Upper lobe of right lung (tissue), 1 donor: ENCODE results near the gene GPN1. TPM values are rescaled to one million over a fixed set of nuclear protein-coding genes. Genes with fewer than 3 reads are reported as not detected.

Experiments used
- ATAC-seq: fragments of 200-7000 bp; cut with Tn5 transposase; one replicate; pipeline ENCODE4 v1.9.1; 2020; ENCODE audit warnings: mild to moderate bottlenecking, moderate library complexity
- DNase-seq: peaks from one replicate; pipeline ENCODE4 v3.0.0-alpha.2; 2020
- H3K27ac ChIP-seq: fragments of 200-600 bp; one replicate; pipeline ENCODE4 v1.8.0; 2022
- H3K27me3 ChIP-seq: fragments of 200-600 bp; one replicate; pipeline ENCODE4 v1.8.0; 2022; ENCODE audit warnings: mild to moderate bottlenecking
- H3K36me3 ChIP-seq: fragments of 200-600 bp; one replicate; pipeline ENCODE4 v1.8.0; 2022
- H3K4me1 ChIP-seq: fragments of 200-600 bp; one replicate; pipeline ENCODE4 v1.8.0; 2022
- H3K4me3 ChIP-seq: fragments of 200-600 bp; one replicate; pipeline ENCODE4 v1.8.0; 2022; ENCODE audit warnings: mild to moderate bottlenecking
- H3K9me3 ChIP-seq: fragments of 200-600 bp; one replicate; pipeline ENCODE4 v1.8.0; 2022
- CTCF ChIP-seq: fragments of 200-600 bp; IDR thresholded peaks from one replicate; pipeline ENCODE4 v1.8.0; 2022; ENCODE audit warnings: antibody characterized with exemption
- intact Hi-C: fragments of 100-400 bp; cut with DNase I; formaldehyde crosslinking; loops from one replicate; pipeline ENCODE4 v1.11.0; 2022
- total RNA-seq: library from RNA; stranded (reverse); fragmentation: NEBNext Ultra II Directional; extraction: Animal tissue kit (Norgen Biotek cat#: 25700); gene quantifications from one replicate; pipeline ENCODE4 v1.2.1, GENCODE V29; 2021
- donor health status: DM: no; HTN: yes; CAD: no; lungs with severe emphysema.

GPN1 gene
- total RNA-seq, 1 donor from 2014 or later, result 23.4 TPM

DNA sequence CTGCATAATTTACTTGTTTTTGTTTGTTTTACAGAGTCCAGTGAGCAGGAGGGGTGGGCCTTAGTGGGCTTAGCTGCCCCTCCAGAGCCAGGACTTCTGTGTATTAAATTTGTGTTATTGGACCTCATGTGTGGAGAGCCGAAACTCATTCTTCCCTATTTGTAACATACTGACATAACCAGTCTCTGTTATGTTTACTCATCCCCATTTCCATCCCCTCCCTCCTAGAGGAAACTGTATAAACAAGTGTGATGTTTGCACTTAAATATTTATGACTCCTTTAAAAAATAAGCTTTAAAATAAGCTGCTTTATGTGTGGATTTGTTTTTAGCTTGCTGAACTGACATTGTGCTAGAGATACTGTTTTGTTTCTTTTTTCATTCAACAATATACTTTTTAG is 32.2 kb upstream of the GPN1 start:
- Histone ChIP-seq H3K36me3 (peaks cover 35% of the 10 kb centered on the region), H3K4me1 (peaks cover 6% of the 10 kb centered on the region), H3K27ac (no peak overlapping the region), H3K27me3 (no peaks in the 10 kb centered on the region), H3K9me3 (no peaks in the 10 kb centered on the region), H3K4me3 (no peak overlapping the region)
- DNase-seq (no peak), ATAC-seq (no peak)
- intact Hi-C loops, result no loop called here
- TF ChIP-seq CTCF, result no peak

DNA sequence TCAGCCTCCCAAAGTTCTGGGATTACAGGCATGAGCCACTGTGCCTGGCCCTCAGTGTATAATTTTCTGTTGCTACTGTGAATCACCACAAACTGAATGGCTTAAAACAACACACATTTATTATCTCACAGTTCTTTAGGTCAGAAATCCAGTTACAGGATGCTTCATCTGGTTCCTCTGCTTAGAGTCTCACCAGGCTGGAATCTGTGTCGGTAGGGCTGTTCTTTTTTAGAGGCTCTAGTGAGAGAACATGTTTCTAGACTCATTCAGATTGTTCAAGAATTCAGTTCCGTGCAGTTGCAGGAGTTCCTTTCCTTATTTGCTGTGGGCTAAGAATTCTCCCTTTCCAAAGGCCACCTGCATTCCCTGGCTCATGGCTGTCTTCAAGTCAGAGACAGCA is 22.2 kb upstream of the GPN1 start:
- no peak for TF ChIP-seq CTCF
- DNase-seq (no peak), ATAC-seq (no peak)
- Histone ChIP-seq H3K9me3 (no peaks in the 10 kb centered on the region), H3K27me3 (no peaks in the 10 kb centered on the region), H3K4me3 (no peak overlapping the region), H3K4me1 (no peaks in the 10 kb centered on the region), H3K36me3 (peaks cover 91% of the 10 kb centered on the region), H3K27ac (no peak overlapping the region)
- intact Hi-C loops, result no loop called here

GRCh38 chr2:27613985-27614384 is 14.9 kb upstream of the GPN1 start:
- no peaks in the 10 kb centered on the region for H3K4me1 ChIP-seq
- H3K36me3 ChIP-seq, result peaks cover 89% of the 10 kb centered on the region
- no peaks in the 10 kb centered on the region for H3K9me3 ChIP-seq
- no peak for TF ChIP-seq CTCF
- no peak for ATAC-seq
- no peaks in the 10 kb centered on the region for H3K27me3 ChIP-seq
- no peak for DNase-seq
- intact Hi-C loops, result no loop called here
- no peak overlapping the region for H3K27ac ChIP-seq
- H3K4me3 ChIP-seq, result no peak overlapping the region

GRCh38 chr2:27615316-27615715 is 13.5 kb upstream of the GPN1 start:
- no peaks in the 10 kb centered on the region for H3K9me3 ChIP-seq
- no peak for TF ChIP-seq CTCF
- ATAC-seq (no peak), DNase-seq (no peak)
- intact Hi-C loops, result no loop called here
- no peak overlapping the region for H3K4me3 ChIP-seq
- no peaks in the 10 kb centered on the region for H3K27me3 ChIP-seq
- no peaks in the 10 kb centered on the region for H3K4me1 ChIP-seq
- no peak overlapping the region for H3K27ac ChIP-seq
- H3K36me3 ChIP-seq, result peaks cover 88% of the 10 kb centered on the region

DNA sequence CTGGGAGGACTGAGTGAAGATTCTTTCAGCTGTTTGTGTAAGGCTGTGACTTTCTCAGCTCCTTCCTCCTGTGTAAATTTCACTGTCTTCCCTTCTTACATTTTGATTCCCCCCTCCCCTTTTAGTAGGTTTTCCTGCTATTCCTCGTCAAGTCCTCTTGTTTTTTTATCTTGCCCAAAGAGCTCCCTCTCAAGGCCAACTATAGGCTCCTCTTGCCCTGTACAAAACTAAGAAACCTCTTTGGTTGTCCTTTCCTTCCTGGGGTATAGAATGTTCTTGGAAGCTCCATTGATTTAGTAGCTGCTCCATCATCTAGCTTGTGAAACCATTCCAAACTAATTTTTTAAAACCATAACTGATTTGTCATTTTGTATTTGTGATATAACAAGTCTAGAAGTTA is 7.3 kb upstream of the GPN1 start:
- Histone ChIP-seq H3K27me3 (no peaks in the 10 kb centered on the region), H3K36me3 (peaks cover 76% of the 10 kb centered on the region), H3K4me1 (no peaks in the 10 kb centered on the region), H3K9me3 (no peaks in the 10 kb centered on the region), H3K4me3 (no peak overlapping the region), H3K27ac (no peak overlapping the region)
- TF ChIP-seq CTCF, result no peak
- intact Hi-C loops, result no loop called here
- ATAC-seq (no peak), DNase-seq (no peak)

GRCh38 chr2:27622921-27623384 is 5.9 kb upstream of the GPN1 start:
- peaks cover 62% of the 10 kb centered on the region for H3K36me3 ChIP-seq
- DNase-seq, result no peak

More at GRCh38 chr2:27622921-27623384, 5.9 kb upstream of the GPN1 start:
- H3K9me3 ChIP-seq, result no peaks in the 10 kb centered on the region
- intact Hi-C loops, result no loop called here
- no peak for ATAC-seq
- H3K27me3 ChIP-seq, result no peaks in the 10 kb centered on the region
- H3K27ac ChIP-seq, result no peak overlapping the region
- no peak overlapping the region for H3K4me3 ChIP-seq
- peaks cover under 1% of the 10 kb centered on the region for H3K4me1 ChIP-seq
- TF ChIP-seq CTCF, result no peak
